AG04449 (cell line): ENCODE measurements around the gene SNCAIP.

ENCODE experiments used
- CTCF ChIA-PET: fragments of 350-600 bp; formaldehyde crosslinking; extraction: SDS; loops from one replicate; lab custom pipeline; 2021; ENCODE audit warnings: antibody characterized with exemption; lab: Yijun Ruan, JAX
- POLR2A ChIA-PET: fragments of 400-600, 350-600 bp; formaldehyde crosslinking; extraction: SDS; loops from one replicate; lab custom pipeline; 2020; ENCODE audit warnings: antibody characterized with exemption, inconsistent platforms; lab: Yijun Ruan, JAX
- DNase-seq: peaks from one replicate; pipeline ENCODE4 v3.0.0-alpha.2; 2010; ENCODE audit warnings: low read depth, low spot score
- H3K4me3 ChIP-seq: 2 replicates; pipeline ENCODE4 v1.5.1; 2011; ENCODE audit warnings: low read depth, mild to moderate bottlenecking, control low read depth, low read length
- TF ChIP-seq, protein P1 (sequence below): IDR thresholded peaks from one replicate; pipeline ENCODE4 v1.5.1; 2011; ENCODE audit warnings: mild to moderate bottlenecking, moderate library complexity, low read length, control low read depth, inconsistent platforms; ENCODE audit not compliant: insufficient read depth; ENCODE audit errors: missing control alignments

Gene SNCAIP

DNA sequence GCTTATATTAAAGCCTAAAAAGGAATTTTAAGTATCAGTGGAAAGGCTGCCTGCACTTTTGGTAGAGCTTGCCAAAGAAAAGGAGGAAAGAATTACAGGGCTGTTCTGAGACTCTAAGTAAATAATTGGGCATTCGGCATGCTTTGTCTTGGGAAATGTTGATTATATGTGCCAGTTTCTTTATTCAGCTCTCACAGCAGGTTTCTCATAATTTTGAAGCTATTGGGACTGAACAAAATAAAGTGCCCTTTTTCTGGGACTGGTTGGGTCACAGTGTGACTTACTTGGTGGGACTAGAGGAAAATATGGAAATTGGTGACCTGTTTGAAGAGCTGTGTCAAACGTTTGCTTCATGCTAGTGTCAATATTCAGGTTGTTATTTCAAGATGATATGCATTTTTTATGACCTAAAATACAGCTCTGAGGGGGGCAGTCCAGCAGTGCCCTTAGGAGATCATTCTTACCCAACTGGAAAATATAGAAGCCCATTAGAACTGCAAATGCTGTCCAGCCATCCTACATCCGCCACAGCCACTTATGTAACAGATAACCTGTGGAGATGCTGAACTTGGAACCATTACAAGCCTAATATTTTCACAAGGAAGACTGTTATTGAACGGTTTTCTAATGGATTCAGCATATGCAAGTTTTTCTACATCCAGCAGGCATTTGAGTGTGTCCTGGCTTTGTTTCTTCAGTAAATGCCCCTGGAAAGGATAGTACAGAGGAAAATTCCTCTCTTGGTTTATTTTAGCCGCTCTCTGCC lies 122.4 kb downstream of the SNCAIP start:
- no peak for DNase-seq
- CTCF ChIA-PET = no interaction called here
- TF ChIP-seq, protein P1, sequence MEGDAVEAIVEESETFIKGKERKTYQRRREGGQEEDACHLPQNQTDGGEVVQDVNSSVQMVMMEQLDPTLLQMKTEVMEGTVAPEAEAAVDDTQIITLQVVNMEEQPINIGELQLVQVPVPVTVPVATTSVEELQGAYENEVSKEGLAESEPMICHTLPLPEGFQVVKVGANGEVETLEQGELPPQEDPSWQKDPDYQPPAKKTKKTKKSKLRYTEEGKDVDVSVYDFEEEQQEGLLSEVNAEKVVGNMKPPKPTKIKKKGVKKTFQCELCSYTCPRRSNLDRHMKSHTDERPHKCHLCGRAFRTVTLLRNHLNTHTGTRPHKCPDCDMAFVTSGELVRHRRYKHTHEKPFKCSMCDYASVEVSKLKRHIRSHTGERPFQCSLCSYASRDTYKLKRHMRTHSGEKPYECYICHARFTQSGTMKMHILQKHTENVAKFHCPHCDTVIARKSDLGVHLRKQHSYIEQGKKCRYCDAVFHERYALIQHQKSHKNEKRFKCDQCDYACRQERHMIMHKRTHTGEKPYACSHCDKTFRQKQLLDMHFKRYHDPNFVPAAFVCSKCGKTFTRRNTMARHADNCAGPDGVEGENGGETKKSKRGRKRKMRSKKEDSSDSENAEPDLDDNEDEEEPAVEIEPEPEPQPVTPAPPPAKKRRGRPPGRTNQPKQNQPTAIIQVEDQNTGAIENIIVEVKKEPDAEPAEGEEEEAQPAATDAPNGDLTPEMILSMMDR = no peak
- H3K4me3 ChIP-seq = no peak overlapping the region
- POLR2A ChIA-PET = no interaction called here

DNA sequence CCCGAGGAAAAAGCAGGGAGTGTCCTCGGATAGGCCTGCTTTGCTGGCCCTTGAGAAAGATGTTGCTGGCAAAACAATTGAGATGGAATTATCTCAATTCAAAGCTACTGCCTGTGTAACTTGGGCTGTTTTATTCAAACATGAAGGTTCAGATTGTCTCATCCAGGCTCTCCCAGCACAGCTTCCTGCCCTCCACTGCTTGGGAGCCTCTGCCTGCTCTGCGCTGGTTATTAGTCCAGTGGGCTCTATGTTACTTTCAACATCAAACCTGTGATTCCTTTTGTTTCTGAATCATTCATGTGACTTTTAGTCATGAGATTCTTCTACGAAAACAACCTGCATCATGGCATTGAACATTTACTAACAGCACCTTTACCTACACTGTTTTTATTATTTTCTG lies 123.2 kb downstream of the SNCAIP start:
- DNase-seq = no peak
- ChIA-PET CTCF (no interaction called here), POLR2A (no interaction called here)
- TF ChIP-seq, protein P1 = no peak
- no peak overlapping the region for H3K4me3 ChIP-seq

DNA sequence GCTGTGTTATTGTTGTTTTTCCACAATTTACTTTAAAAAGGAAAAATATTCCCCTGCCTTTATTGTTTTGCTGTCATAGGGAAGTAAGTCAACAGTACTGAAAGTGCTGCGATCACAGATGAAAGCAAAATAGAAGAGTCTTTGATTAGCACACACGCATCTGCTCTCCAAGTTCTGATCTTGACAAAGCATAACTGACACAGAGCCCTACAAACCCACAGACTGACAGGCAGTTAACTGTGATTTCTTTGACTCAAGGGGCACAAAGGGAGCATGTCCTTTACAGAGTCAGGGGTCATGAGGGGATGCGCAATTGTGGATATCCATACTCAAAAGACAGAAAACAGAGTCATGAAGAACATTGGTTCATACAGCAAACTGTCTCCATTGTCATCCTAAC lies 123.7 kb downstream of the SNCAIP start:
- CTCF ChIA-PET = no interaction called here
- TF ChIP-seq, protein P1 = no peak
- H3K4me3 ChIP-seq = no peak overlapping the region
- POLR2A ChIA-PET = no interaction called here
- DNase-seq = no peak

DNA sequence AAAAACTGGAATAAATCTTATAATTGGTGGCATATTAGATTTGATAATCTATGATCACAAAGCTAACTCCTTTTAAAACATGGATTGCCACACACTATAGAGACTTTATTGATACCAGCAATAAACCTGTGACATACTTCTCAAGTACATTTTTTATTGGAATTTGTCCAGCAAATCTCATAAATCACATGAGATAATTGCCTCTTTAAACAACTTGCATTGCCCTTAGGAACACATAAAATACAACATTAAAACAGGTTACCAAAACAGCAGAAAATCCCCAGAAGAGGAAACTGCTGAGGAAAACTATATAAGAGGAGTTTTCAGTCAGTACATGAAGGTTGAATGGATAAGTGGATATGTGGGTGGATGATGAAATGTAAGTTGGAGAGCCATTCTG lies 124.6 kb downstream of the SNCAIP start:
- TF ChIP-seq, protein P1 = no peak
- CTCF ChIA-PET = no interaction called here
- no peak overlapping the region for H3K4me3 ChIP-seq
- POLR2A ChIA-PET = no interaction called here
- DNase-seq = no peak

DNA sequence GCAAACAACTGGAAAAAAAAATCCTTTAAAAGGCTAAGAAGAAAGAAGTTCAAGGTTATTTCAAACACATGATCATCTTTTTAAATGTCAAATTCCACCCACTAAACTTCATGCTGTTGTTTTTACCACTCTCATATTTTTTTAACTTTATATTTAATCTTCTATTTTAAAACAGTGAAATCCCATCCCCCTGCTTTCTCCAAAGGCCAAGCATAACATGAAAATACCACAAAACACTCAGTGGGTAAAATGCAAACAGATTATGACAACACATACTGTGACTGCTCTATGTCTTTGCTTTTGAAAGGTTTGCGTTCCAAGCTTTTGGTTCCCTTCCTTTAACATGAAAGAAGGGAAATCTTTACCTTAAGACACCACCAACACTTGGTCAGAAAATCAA lies 127.6 kb downstream of the SNCAIP start:
- H3K4me3 ChIP-seq = no peak overlapping the region
- ChIA-PET CTCF (no interaction called here), POLR2A (no interaction called here)
- DNase-seq = no peak
- TF ChIP-seq, protein P1 = no peak

DNA sequence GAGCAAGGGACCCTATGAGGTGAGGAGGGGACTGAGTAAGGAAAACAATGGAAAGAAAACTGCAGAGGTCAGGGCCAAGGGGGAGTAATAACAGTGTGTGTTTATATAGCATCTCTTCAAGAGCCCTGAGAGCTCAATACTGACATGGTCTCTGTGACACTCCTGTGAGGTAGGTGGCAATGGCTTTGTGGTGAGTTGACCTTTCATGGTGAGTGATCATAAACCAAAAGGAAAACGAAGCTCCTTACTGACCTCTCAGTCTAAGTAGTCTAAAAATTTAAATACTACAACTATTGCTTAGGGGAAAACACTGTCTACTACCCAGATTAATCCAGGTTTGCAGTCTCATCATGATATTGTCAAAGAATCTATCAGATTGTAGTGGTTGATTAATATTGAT lies 130.9 kb downstream of the SNCAIP start:
- H3K4me3 ChIP-seq = no peak overlapping the region
- ChIA-PET CTCF (no interaction called here), POLR2A (no interaction called here)
- DNase-seq = no peak
- TF ChIP-seq, protein P1 = no peak
